ENCODE results near the gene EPHA5. TPM values are rescaled to one million over a fixed set of nuclear protein-coding genes. Genes with fewer than 3 reads are reported as not detected.

Gene EPHA5
- total RNA-seq, 2 experiments from 2014 or later, result not detected

DNA sequence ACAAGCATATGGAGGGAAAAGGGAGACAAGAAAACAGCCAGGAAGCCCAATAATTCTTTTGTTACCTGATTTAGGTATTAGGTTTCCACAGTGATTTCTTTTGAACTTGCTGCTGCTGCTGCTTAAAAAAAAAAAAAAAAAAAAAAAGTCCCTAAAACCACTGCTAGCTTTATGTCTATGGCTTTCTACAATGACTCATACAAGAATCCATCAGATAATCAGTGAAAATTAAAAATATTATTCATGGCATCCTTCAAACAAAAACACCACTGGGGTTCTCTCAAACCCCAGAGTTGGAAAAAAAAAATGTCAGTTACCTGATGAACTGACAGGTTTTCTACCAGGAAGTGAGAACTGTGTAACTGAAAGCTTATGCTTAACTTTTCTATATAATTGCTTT lies 14.3 kb downstream of the EPHA5 start:
- Mint-ChIP-seq H3K4me3 (no peak overlapping the region), H3K4me1 (ENCODE audit: low read depth) (no peaks in the 10 kb centered on the region), H3K36me3 (ENCODE audit: low read depth) (no peaks in the 10 kb centered on the region), H3K9me3 (no peaks in the 10 kb centered on the region), H3K27me3 (ENCODE audit: low read depth) (no peaks in the 10 kb centered on the region), H3K27ac (no peak overlapping the region)
- CTCF ChIA-PET, result interaction anchor here (0.6 to 0.7 kb wide), 2 partner anchors 42 to 918 kb away, joined by 3 read pairs; no protein-coding TSS in a partner anchor
- no peak for DNase-seq
- intact Hi-C loops (cut with micrococcal nuclease), result no loop called here

- CTCF ChIA-PET, result no interaction called here
- Mint-ChIP-seq H3K4me1 (ENCODE audit: low read depth) (no peaks in the 10 kb centered on the region), H3K27ac (no peak overlapping the region), H3K36me3 (ENCODE audit: low read depth) (no peaks in the 10 kb centered on the region), H3K9me3 (no peaks in the 10 kb centered on the region), H3K27me3 (ENCODE audit: low read depth) (no peaks in the 10 kb centered on the region), H3K4me3 (no peak overlapping the region)
- DNase-seq, result no peak
- intact Hi-C loops (cut with micrococcal nuclease), result no loop called here
Observed at GRCh38 chr4:65654976-65655375, 15.3 kb downstream of the EPHA5 start.

DNA sequence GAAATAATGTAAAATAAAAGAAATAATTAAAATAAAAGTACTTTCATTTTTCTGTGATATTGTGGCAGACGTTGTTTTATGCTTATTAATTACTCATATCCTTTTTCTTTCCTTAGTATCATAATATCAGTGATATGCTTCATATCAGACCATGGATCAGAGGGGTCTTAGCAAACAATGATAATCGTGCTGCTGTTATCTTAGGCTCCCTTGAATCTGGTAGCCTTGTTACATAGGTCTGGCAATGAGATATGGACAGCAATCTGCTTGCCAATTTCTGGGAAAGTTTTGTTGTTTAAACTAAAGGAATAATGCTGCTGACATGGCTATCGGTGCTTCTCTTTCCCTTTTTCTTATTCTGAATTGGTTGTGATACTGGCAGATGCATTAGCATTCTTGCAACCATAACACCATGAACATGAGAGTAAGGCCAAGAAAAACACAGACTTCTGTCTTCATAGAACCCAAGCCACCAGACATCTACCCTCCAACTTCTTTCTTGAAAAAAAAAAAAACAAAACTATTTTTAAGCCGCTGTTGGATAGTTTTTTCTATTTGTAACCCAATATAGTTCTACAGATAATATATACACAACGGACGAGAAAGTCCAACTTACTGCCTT lies 16.4 kb downstream of the EPHA5 start:
- no peaks in the 10 kb centered on the region for H3K27me3 Mint-ChIP-seq (ENCODE audit: low read depth)
- CTCF ChIA-PET, result no interaction called here
- no peaks in the 10 kb centered on the region for H3K36me3 Mint-ChIP-seq (ENCODE audit: low read depth)
- no peaks in the 10 kb centered on the region for H3K4me1 Mint-ChIP-seq (ENCODE audit: low read depth)
- DNase-seq, result no peak
- H3K4me3 Mint-ChIP-seq, result no peak overlapping the region
- H3K27ac Mint-ChIP-seq, result no peak overlapping the region
- H3K9me3 Mint-ChIP-seq, result no peaks in the 10 kb centered on the region
- intact Hi-C loops (cut with micrococcal nuclease), result no loop called here

GRCh38 chr4:65651751-65652150 lies 18.5 kb downstream of the EPHA5 start:
- H3K4me1 Mint-ChIP-seq (ENCODE audit: low read depth), result no peaks in the 10 kb centered on the region
- no peaks in the 10 kb centered on the region for H3K36me3 Mint-ChIP-seq (ENCODE audit: low read depth)
- no peaks in the 10 kb centered on the region for H3K27me3 Mint-ChIP-seq (ENCODE audit: low read depth)
- H3K4me3 Mint-ChIP-seq, result no peak overlapping the region
- CTCF ChIA-PET, result no interaction called here
- no peaks in the 10 kb centered on the region for H3K9me3 Mint-ChIP-seq
- H3K27ac Mint-ChIP-seq, result no peak overlapping the region
- intact Hi-C loops (cut with micrococcal nuclease), result no loop called here
- no peak for DNase-seq

DNA sequence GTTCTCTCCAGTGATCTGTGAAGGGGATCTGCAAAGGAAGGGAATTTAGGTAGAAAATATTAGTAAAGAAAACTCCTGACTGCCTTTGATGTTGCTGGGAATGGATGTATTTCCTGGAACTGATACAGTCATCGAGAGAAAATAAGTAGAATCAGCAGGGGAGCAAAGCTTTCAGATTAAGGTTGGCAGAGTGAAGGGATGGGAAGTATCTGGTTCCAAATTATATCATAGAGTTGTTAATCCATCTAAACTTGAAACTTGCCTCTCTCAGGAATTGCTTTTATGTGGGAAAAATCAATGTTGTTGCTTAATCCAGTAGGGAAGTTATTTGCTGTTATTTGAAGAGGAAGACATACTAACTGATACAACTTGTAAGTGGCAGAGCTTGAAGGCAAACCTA lies 19.3 kb downstream of the EPHA5 start:
- no peak overlapping the region for H3K27ac Mint-ChIP-seq
- H3K4me1 Mint-ChIP-seq (ENCODE audit: low read depth), result no peaks in the 10 kb centered on the region
- CTCF ChIA-PET, result no interaction called here
- no peak for DNase-seq
- H3K9me3 Mint-ChIP-seq, result no peaks in the 10 kb centered on the region
- no peaks in the 10 kb centered on the region for H3K27me3 Mint-ChIP-seq (ENCODE audit: low read depth)
- intact Hi-C loops (cut with micrococcal nuclease), result no loop called here
- H3K36me3 Mint-ChIP-seq (ENCODE audit: low read depth), result no peaks in the 10 kb centered on the region
- no peak overlapping the region for H3K4me3 Mint-ChIP-seq

- intact Hi-C loops (cut with micrococcal nuclease), result no loop called here
- no peak for DNase-seq
- no peak overlapping the region for H3K4me3 Mint-ChIP-seq
- no peak overlapping the region for H3K27ac Mint-ChIP-seq
- no peaks in the 10 kb centered on the region for H3K36me3 Mint-ChIP-seq (ENCODE audit: low read depth)
- no peaks in the 10 kb centered on the region for H3K4me1 Mint-ChIP-seq (ENCODE audit: low read depth)
- H3K27me3 Mint-ChIP-seq (ENCODE audit: low read depth), result no peaks in the 10 kb centered on the region
- H3K9me3 Mint-ChIP-seq, result peaks cover 1% of the 10 kb centered on the region
- CTCF ChIA-PET, result no interaction called here
Observed at GRCh38 chr4:65646136-65646535, 24.2 kb downstream of the EPHA5 start.

GRCh38 chr4:65645185-65645584 lies 25.1 kb downstream of the EPHA5 start:
- no peaks in the 10 kb centered on the region for H3K36me3 Mint-ChIP-seq (ENCODE audit: low read depth)
- intact Hi-C loops (cut with micrococcal nuclease), result no loop called here
- H3K27ac Mint-ChIP-seq, result no peak overlapping the region
- DNase-seq, result no peak
- H3K27me3 Mint-ChIP-seq (ENCODE audit: low read depth), result no peaks in the 10 kb centered on the region
- H3K4me3 Mint-ChIP-seq, result no peak overlapping the region
- CTCF ChIA-PET, result no interaction called here
- H3K4me1 Mint-ChIP-seq (ENCODE audit: low read depth), result no peaks in the 10 kb centered on the region
- H3K9me3 Mint-ChIP-seq, result peaks cover 4% of the 10 kb centered on the region

- Mint-ChIP-seq H3K27me3 (ENCODE audit: low read depth) (no peaks in the 10 kb centered on the region), H3K27ac (no peak overlapping the region), H3K4me3 (no peak overlapping the region), H3K36me3 (ENCODE audit: low read depth) (no peaks in the 10 kb centered on the region), H3K9me3 (peaks cover 1% of the 10 kb centered on the region), H3K4me1 (ENCODE audit: low read depth) (no peaks in the 10 kb centered on the region)
- DNase-seq, result no peak
- CTCF ChIA-PET, result no interaction called here
- intact Hi-C loops (cut with micrococcal nuclease), result no loop called here
Observed at GRCh38 chr4:65635051-65635821, 35.1 kb downstream of the EPHA5 start.

DNA sequence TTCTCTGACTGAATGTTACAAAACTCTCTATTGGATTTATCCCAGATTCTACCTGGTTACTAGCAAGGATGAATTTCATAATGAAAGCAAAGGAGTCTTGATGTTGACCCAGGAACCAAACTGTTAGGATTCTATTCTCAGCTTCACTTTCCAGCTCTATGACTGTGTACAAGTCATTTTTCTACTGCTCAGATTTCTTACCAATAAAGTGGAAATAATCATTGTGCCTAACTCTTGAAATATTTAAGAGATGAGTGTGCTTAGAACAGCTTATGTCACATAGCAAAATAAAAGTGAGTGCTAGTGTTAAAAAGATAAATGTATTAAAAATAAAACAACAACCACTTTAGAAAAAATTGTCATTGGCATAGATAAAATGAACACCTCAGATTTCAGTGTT lies 45.6 kb downstream of the EPHA5 start:
- H3K4me1 Mint-ChIP-seq (ENCODE audit: low read depth), result no peaks in the 10 kb centered on the region
- H3K36me3 Mint-ChIP-seq (ENCODE audit: low read depth), result no peaks in the 10 kb centered on the region
- intact Hi-C loops (cut with micrococcal nuclease), result no loop called here
- no peak overlapping the region for H3K4me3 Mint-ChIP-seq
- CTCF ChIA-PET, result no interaction called here
- no peak overlapping the region for H3K27ac Mint-ChIP-seq
- H3K27me3 Mint-ChIP-seq (ENCODE audit: low read depth), result no peaks in the 10 kb centered on the region
- no peaks in the 10 kb centered on the region for H3K9me3 Mint-ChIP-seq
- no peak for DNase-seq

- H3K36me3 Mint-ChIP-seq (ENCODE audit: low read depth), result no peaks in the 10 kb centered on the region
- CTCF ChIA-PET, result no interaction called here
- H3K27ac Mint-ChIP-seq, result no peak overlapping the region
- no peak overlapping the region for H3K4me3 Mint-ChIP-seq
- no peaks in the 10 kb centered on the region for H3K9me3 Mint-ChIP-seq
- no peaks in the 10 kb centered on the region for H3K4me1 Mint-ChIP-seq (ENCODE audit: low read depth)
- intact Hi-C loops (cut with micrococcal nuclease), result no loop called here
- no peak for DNase-seq
- H3K27me3 Mint-ChIP-seq (ENCODE audit: low read depth), result no peaks in the 10 kb centered on the region
Observed at GRCh38 chr4:65623506-65623905, 46.8 kb downstream of the EPHA5 start.

GRCh38 chr4:65617416-65617815 lies 52.9 kb downstream of the EPHA5 start:
- intact Hi-C loops (cut with micrococcal nuclease), result no loop called here
- H3K36me3 Mint-ChIP-seq (ENCODE audit: low read depth), result no peaks in the 10 kb centered on the region
- H3K27ac Mint-ChIP-seq, result no peak overlapping the region
- H3K9me3 Mint-ChIP-seq, result peaks cover 6% of the 10 kb centered on the region
- no peaks in the 10 kb centered on the region for H3K4me1 Mint-ChIP-seq (ENCODE audit: low read depth)
- no peaks in the 10 kb centered on the region for H3K27me3 Mint-ChIP-seq (ENCODE audit: low read depth)
- CTCF ChIA-PET, result interaction anchor here (0.7 kb wide), 1 partner anchor 118 kb away, joined by 3 read pairs; no protein-coding TSS in a partner anchor
- H3K4me3 Mint-ChIP-seq, result no peak overlapping the region
- DNase-seq, result no peak

DNA sequence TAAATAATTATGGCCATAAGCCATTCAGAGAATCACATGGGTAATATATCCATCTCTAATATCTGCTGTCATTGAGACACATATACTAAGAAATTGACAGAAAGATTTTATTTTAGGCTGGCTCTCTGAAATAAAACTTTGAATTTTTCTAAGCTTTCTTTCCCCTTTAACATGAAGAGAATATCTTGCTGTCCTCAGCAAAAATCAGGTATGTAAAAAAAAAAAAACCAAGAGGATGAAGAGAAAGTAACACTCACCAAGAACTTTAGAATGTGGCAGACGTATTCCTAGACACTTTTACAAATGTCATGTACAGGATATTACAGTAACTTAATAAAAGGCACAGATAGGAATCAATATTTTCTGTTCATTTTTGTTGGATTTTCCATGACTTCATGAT lies 65.8 kb downstream of the EPHA5 start:
- no peaks in the 10 kb centered on the region for H3K27me3 Mint-ChIP-seq (ENCODE audit: low read depth)
- no peak overlapping the region for H3K4me3 Mint-ChIP-seq
- no peak overlapping the region for H3K27ac Mint-ChIP-seq
- CTCF ChIA-PET, result no interaction called here
- intact Hi-C loops (cut with micrococcal nuclease), result no loop called here
- no peaks in the 10 kb centered on the region for H3K36me3 Mint-ChIP-seq (ENCODE audit: low read depth)
- H3K4me1 Mint-ChIP-seq (ENCODE audit: low read depth), result no peaks in the 10 kb centered on the region
- H3K9me3 Mint-ChIP-seq, result peaks cover 1% of the 10 kb centered on the region
- DNase-seq, result no peak

DNA sequence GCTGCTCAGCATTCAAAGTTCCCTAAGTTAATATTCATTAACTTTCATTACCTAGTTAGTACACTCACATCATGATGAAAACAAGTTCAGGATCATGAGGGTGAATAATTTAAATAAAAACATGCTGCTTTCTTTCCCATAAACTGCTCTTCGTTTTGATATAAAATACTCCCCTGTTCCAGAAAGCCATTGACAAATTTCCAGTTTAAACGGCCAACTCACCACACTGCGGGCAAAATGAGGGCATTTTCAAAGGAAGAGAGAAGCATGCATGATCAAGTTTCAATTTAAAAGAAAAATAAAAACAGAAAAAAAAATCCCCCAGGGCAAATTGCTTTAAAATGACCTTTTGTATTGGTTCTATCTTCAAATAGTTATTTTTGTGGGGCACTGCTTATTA lies 69.6 kb downstream of the EPHA5 start:
- intact Hi-C loops (cut with micrococcal nuclease), result no loop called here
- Mint-ChIP-seq H3K4me1 (ENCODE audit: low read depth) (no peaks in the 10 kb centered on the region), H3K27ac (no peak overlapping the region), H3K9me3 (peaks cover 7% of the 10 kb centered on the region), H3K36me3 (ENCODE audit: low read depth) (no peaks in the 10 kb centered on the region), H3K27me3 (ENCODE audit: low read depth) (no peaks in the 10 kb centered on the region), H3K4me3 (no peak overlapping the region)
- no peak for DNase-seq
- CTCF ChIA-PET, result no interaction called here
